ENCODE results near the gene HLA-DQB2.
"Not testable (repeated sequence)": the region's sequence is repeated elsewhere in the genome, so short reads cannot be mapped to it uniquely, and the experiment has no call there.

HLA-DQB2 gene

DNA sequence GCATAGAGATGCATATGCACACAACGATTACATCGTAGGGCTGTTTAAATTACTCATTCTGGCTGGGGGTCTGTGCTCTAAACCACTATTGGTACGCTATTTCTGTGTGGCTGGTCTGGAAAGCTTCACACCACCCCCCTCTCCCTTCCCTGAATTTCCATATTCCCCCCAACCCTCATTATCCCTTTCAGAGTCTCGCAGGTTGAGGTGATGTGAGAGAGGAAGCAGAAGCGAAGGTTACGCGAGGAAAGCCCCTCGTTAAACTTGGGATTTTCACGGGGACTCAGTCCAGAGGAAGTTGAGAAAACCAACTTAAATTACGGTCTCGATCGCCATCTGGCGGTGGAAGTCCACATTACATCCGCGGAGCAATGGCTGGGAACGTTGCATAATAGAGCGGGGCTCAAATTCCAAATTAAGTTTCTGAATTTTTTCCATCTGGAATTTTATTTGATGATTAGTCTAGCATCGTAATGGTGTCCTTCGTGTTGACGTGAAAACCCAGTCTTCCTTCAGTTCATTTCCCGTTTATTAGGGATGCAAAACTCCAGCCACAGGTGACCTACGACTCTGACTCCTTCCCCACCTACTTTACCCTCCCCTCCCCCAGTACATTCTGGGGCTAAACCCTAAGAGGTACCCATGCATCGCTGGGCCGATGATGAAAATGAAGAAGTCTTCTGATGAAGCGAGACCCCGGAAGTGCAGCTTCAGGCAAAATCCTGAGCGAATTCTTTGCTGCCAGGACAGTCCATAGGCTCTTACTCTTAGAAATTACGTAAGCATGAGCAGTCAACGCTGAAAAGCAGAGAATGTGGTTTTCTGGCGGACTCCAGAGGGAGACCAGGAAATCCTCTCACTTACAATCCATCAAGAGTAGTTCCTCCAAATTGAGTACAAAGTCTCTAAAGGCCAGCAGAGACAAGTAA lies 33.8 kb upstream of the HLA-DQB2 start:
- DNase-seq (ENCODE audit: low read depth) = no peak
- H3K4me3 ChIP-seq (ENCODE audit: low read length) = peak overlapping the region; percentile 21
- TF ChIP-seq, protein P1, sequence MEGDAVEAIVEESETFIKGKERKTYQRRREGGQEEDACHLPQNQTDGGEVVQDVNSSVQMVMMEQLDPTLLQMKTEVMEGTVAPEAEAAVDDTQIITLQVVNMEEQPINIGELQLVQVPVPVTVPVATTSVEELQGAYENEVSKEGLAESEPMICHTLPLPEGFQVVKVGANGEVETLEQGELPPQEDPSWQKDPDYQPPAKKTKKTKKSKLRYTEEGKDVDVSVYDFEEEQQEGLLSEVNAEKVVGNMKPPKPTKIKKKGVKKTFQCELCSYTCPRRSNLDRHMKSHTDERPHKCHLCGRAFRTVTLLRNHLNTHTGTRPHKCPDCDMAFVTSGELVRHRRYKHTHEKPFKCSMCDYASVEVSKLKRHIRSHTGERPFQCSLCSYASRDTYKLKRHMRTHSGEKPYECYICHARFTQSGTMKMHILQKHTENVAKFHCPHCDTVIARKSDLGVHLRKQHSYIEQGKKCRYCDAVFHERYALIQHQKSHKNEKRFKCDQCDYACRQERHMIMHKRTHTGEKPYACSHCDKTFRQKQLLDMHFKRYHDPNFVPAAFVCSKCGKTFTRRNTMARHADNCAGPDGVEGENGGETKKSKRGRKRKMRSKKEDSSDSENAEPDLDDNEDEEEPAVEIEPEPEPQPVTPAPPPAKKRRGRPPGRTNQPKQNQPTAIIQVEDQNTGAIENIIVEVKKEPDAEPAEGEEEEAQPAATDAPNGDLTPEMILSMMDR (conservative IDR thresholded peaks at IDR 0.05; ENCODE audit: low read depth, low read length) = peak; percentile 78

DNA sequence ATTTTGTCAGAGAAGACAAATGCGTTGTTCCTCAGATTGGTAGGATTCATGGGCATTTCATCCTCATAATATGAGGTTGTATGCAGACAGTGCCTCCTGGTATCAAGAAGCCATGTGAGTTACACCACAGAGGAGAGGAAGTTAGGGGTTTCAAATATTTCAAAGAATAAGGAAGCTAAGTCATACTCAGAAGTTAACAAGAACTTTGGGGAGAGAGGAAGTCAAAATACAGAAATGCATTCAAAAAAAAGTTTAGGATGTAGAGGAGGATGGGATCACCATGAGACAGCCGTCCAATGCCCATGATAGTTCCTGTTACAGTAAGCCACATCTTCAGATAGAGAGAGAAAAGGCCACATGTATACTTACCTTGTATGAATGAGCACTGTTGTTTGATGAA lies 31.2 kb upstream of the HLA-DQB2 start:
- H3K4me3 ChIP-seq (ENCODE audit: low read length) = no peak overlapping the region
- TF ChIP-seq, protein P1 (conservative IDR thresholded peaks at IDR 0.05; ENCODE audit: low read depth, low read length) = no peak
- DNase-seq (ENCODE audit: low read depth) = no peak

DNA sequence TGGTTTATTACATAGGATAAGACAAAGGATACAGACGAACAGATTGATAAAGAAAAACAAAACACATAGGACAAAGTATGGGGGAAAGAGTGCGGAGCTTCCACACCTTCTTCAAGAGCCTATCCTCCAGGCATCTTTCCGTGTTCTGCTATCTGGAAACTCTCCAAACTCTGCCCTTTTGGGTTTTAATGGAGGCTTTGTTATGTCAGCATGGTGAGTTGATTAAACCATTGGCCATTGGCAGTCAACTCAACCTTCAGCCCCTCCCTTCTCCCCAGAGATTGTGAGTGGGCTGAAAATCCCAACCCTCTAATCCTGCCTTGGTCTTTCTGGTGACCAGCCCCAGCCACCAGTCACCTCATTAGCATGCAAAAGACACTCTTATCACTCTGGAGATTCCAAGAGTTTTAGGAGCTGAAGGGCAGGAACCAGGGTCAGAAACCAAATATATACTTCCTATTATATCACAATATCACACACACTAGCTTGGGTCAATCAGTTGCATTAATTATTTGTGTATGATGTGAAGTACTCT lies 29.6 kb upstream of the HLA-DQB2 start:
- no peak for DNase-seq (ENCODE audit: low read depth)
- H3K4me3 ChIP-seq (ENCODE audit: low read length) = no peak overlapping the region
- TF ChIP-seq, protein P1 (conservative IDR thresholded peaks at IDR 0.05; ENCODE audit: low read depth, low read length) = no peak

DNA sequence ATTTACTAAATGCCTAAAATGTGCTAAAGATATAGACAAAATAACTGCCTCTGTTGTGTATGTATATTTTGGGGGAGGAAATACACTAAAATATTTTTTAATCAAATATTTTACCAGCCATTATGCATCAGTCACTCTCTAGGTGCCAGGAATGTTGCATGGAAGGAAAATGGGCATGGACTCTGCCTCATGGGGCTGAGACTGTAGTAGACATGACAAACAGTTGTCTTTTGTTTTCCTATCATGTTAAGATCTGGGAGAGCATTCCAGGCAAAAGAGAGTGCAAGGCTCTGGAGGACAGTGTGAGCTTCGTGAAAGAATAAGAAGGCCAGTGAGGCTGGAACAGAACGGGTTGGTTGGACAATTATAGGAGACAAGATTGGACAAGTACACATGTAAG lies 27.0 kb upstream of the HLA-DQB2 start:
- TF ChIP-seq, protein P1 (conservative IDR thresholded peaks at IDR 0.05; ENCODE audit: low read depth, low read length) = no peak
- no peak overlapping the region for H3K4me3 ChIP-seq (ENCODE audit: low read length)
- no peak for DNase-seq (ENCODE audit: low read depth)

DNA sequence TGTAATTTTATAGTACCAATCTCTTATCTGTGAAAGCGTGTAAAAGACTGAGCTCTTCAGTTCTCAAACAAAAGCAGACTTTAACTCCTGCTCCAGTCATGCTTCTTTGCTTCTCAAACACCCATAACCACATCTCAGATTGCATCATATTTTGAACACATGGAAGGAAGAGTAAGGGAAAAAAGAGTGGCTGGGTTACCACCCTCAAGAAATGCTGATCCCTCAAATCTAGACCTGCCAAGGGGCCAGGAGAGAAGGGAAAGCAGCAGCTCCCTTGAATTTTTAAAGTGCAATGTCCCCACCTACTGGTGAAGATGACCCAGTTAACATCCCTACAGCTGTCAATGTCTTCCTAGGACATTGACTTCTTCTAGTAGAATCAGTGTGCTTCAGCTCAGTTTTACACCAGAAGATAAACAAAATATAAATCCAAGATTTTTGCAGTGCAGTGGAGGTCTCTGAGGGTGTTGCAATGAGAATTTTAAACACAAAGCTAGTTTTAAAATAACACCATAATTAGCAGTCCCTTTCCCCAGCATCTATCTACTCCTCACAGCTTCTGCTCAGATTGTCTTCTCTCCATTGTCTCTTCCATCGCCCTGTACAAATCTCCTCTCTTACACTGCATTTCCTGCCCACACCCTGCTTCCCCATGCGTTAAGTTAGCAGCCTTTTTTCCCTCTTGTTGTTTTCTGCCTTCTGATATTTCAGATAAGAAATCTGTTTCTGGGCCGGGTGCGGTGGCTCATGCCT lies 22.6 kb upstream of the HLA-DQB2 start:
- no peak overlapping the region for H3K4me3 ChIP-seq (ENCODE audit: low read length)
- DNase-seq (ENCODE audit: low read depth) = peak; percentile 9
- TF ChIP-seq, protein P1 (conservative IDR thresholded peaks at IDR 0.05; ENCODE audit: low read depth, low read length) = peak; percentile 62

DNA sequence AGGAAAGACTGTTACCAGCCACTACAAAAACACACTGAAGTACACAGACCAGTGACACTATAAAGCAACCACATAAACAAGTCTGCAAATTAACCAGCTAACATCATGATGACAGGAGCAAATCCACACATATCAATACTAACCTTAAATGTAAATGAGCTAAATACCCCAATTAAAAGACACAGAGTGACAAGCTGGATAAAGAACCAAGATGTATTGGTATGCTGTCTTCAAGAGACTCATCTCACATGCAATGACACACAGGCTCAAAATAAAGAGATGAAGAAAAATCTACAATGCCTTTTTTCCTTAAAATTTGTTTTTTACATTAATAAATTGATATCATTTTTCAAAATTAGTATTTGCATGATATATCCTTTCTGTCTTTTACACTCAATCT lies 19.6 kb upstream of the HLA-DQB2 start:
- H3K4me3 ChIP-seq (ENCODE audit: low read length); DNase-seq (ENCODE audit: low read depth): not testable (repeated sequence)

DNA sequence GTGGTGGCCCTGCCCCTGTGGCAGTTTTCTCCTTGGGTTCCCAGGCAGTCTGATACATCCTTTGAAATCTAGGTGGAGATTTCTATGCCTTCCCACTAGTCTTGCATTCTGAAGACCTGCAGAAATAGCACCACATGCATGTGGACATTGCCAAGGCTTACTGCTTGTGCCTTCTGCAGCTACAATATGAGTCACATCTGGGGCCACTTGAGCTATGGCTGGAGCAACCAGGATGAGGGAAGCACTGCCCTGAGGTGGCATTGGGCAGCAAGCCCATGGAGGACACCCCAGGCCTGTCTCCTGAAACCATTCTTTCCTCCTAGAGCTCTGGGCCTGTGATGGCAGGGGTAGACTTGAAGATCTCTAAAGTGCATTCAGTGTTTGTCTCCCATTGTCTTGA lies 15.7 kb upstream of the HLA-DQB2 start:
- no peak overlapping the region for H3K4me3 ChIP-seq (ENCODE audit: low read length)
- TF ChIP-seq, protein P1 (conservative IDR thresholded peaks at IDR 0.05; ENCODE audit: low read depth, low read length) = no peak
- DNase-seq (ENCODE audit: low read depth) = no peak

All from retinal pigment epithelial cell (primary cell).